Inflammatory macrophage treated with lipopolysaccharide for 1 hour (primary cell): ENCODE results near the gene CLRN2.
A peak's percentile ranks its signal among the peaks of the same experiment; 100 is the strongest.
"Not testable (repeated sequence)": the region's sequence is repeated elsewhere in the genome, so short reads cannot be mapped to it uniquely, and the experiment has no call there.

ENCODE experiments used
- DNase-seq, 2 donors: peaks; one replicate each; pipeline ENCODE4 v3.0.0-alpha.2; 2020 to 2022

CLRN2 gene

GRCh38 chr4:17546222-17546621 is 31.3 kb downstream of the CLRN2 start:
- no peak for DNase-seq

DNA sequence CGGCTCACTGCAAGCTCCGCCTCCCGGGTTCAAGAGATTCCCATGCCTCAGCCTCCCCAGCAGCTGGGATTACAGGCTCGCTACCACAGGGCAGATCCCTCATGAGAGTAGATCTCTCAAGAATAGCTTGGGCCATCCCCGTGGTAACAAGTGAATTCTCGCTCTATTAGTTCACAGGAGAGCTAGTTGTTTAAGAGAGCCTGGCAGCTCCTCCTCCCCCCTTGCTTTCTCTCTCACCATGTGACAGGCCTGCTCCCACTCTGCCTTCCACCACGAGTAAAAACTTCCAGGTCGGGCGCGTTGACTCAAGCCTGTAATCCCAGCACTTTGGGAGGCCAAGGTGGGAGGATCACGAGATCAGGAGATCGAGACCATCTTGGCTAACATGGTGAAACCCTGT is 31.7 kb downstream of the CLRN2 start:
- DNase-seq: no peak

DNA sequence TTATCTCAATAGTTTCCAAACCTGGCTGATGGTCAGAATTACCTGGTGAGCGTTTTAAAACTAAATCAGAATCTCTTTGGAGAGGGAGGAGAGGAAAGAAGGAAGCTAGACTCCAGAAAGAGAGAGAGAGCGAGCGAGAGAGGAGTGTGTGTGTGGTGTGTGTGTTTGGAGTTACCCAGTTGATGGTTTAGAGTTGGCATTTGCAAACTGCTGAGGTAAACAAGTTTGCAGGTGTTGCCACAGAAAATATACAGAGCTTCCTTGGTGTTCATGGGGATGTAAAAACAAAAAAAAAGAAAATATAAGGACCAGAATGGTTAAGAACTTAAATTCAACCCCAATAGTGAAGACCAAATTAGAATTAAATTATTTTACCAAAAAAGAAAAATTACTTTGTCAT is 35.6 kb downstream of the CLRN2 start:
- DNase-seq: no peak

- no peak for DNase-seq
Measured at GRCh38 chr4:17552427-17552826, 37.5 kb downstream of the CLRN2 start.

DNA sequence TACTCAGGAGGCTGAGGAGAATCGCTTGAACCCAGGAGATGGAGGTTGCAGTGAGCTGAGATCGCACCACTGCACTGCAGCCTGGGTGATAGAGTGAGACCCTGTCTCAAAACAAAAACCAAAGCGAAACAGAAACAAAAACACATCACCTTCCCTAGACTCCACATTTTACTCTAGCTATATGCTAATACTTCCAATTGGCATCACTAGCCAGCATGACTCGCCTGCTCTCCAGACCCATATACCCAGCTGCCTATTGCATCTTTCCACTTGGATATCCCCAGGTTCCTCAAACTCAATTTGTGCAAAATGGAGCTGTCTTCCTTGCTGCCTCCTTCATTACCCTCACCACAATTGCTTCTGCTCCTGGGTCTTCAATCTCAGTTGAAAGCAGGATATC is 39.6 kb downstream of the CLRN2 start:
- DNase-seq: no peak

GRCh38 chr4:17556498-17556897 is 41.5 kb downstream of the CLRN2 start:
- DNase-seq: no peak

- DNase-seq: no peak
Measured at GRCh38 chr4:17557880-17558279, 42.9 kb downstream of the CLRN2 start.

DNA sequence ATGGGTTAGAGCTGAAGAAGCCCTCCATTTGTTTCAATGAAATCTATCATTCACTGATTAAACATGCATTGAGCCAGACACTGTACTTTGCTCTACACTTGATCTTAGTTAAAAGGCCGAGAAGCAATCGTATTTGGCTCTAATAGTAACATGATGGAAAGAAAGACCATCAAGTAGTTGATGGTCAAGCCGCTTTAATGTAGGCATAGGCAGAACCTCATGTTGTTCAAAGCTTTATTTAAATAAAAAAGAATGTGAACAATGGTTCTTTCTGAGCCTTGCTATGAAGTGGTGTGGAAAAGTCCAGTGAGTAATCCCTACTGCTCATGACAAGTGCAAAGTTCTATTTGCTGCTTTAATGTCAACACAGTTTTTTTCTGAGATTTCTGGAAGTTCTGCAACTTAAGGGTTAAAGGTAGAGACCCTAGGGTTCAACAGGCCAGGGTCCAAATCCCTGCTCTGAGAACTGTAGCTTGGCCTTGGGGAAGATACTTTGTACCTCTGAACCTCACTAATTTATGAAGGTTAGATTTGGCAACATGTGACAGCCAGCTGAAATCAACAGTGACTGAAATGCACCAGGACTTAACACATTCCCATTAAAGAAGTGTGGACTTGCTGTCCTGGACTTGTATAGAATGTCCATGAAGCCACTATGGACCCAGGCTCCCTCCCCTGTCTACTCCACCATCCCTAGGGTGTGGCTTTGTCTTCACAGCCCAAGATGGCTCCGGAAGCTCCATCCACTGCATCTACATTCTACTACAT is 44.2 kb downstream of the CLRN2 start:
- no peak for DNase-seq

- DNase-seq: no peak
Measured at GRCh38 chr4:17559709-17560048, 44.7 kb downstream of the CLRN2 start.

DNA sequence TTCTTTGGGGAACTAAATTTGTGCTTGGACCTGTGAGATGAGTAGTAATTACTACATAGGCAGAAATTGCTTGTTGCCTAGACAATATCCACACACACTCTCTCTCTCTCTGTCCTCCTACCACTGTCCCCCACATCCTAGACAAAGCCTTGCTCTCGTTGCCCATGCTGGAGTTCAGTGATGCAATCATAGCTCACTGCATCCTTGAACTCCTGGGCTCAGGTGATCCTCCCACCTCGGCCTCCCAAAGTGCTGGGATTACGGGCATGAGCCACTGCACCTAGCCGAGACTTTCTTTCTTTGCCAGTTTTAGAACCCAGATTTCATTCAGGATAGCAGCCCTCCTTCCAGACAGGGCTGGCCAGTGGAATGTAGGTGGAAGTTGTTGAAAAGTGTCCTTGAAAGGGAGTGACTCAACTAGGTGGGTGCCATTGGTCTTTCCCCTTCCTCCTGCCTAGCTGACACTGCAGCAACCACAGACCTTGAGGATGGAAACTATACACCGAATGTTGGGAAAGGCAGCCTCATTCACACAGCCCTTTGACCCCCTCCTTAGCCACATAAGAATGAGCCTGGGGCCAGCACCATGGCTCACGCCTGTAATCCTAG is 45.2 kb downstream of the CLRN2 start:
- no peak for DNase-seq

DNA sequence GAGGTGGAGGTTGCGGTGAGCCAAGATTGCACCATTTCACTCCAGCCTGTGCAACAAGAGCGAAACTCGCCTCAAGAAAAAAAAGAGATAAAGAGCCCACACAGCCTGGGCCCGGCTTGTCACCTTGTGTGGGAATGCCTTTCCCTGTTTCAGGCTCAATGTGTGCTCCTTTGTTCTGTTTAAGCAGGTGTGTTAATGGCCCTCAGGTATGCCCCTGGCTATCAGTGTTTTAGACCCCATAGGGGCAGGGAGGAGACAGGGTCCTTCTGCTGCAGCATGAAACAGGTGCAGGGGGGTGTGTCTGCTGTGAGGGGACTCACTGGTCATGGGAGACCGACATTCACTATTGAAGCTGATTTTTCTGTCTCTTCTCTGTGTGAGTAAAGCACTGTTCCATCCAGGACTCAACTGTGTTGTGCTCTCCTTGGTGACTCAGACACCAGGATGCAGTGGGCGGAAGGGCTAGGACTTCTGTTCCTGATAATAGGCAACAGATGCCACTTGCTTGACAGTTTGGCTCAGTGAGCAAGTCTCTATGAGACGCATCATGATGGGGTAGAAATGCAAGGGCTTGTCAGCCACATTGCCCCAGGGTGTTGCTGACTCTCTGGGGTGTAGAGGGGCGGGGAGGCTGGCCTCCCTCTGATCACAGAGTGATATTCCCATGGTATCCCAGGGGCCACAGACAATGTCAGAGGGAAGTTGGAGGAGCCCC is 46.4 kb downstream of the CLRN2 start:
- peak; percentile 67 to 75 for DNase-seq

DNA sequence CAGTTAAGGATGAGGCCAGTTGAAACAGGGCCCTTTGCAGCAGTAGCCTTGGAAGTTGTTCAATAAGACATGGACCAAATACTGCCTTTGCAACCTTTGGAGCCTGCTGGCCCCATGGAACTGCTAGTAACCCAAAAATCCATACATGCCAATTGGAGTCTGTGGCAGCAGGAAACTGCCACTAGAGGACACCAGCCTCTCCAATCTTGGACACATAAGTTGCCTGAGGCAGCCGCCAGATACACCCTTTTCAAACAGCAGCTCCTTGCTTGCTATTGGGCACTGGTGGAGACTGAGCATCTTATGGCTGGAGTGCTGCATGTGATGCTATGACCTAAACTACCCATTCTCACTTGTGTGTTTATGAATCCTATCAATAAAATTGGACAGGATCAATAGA is 47.2 kb downstream of the CLRN2 start:
- no peak for DNase-seq

GRCh38 chr4:17565846-17566245 is 50.9 kb downstream of the CLRN2 start:
- DNase-seq: no peak

DNA sequence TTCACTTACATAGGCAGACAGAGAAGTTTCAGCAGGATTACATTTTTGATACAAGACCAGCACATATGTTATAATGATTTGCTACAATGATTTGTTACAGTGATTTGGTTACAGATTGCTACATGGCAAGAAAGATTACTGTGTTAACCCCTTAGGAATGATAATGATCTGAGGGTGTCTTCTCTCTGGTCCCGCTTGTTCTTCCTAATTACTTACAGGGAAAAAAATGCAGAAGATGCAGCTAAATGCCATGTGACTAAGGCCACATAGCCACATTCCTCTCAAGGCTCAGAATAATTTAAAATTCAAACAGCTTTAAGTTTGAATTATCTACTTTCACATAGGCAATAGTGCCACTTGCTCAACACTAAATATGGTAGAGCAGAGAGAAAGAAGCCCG is 52.3 kb downstream of the CLRN2 start:
- no peak for DNase-seq

- DNase-seq: no peak
Measured at GRCh38 chr4:17574206-17574605, 59.2 kb downstream of the CLRN2 start.

GRCh38 chr4:17575177-17575576 is 60.2 kb downstream of the CLRN2 start:
- DNase-seq: not testable (repeated sequence)
